Measurements from ENCODE around the gene ICE1. TPM values are rescaled to one million over a fixed set of nuclear protein-coding genes. Genes with fewer than 3 reads are reported as not detected.

Gene ICE1
- polyA plus RNA-seq, 1 donor (not counting 4 experiments of a cell fraction or from before 2014, with no cell fraction given), result 18.4 TPM

- H3K36me3 ChIP-seq (ENCODE audit: control insufficient read depth in 2 of 2, extremely low read depth in 1 of 2, insufficient read depth in 2 of 2, low read length in 2 of 2), result no peaks in the 10 kb centered on the region
- no peaks in the 10 kb centered on the region for H3K4me1 ChIP-seq (ENCODE audit: control insufficient read depth, extremely low read depth, insufficient read depth, low read length)
- no peaks in the 10 kb centered on the region for H3K79me2 ChIP-seq (ENCODE audit: control insufficient read depth, insufficient read depth, low read length)
- no peaks in the 10 kb centered on the region for H3K27me3 ChIP-seq (ENCODE audit: control insufficient read depth, extremely low read depth, insufficient read depth, low read length)
- TF ChIP-seq EZH2 (IDR thresholded peaks at IDR 0.05; ENCODE audit: low read length) (no peak), CTCF (optimal IDR thresholded peaks at IDR 0.05 in 1 of 3, IDR thresholded peaks at IDR 0.05 in 1 of 3, conservative IDR thresholded peaks at IDR 0.05 in 1 of 3; ENCODE audit: extremely low read depth in 1 of 3, insufficient read depth in 2 of 3, low read length in 3 of 3) (no peak)
- H2AFZ ChIP-seq (ENCODE audit: control insufficient read depth, low read length), result no peak overlapping the region
- H3K4me3 ChIP-seq (ENCODE audit: control insufficient read depth in 2 of 3, extremely low read depth in 1 of 3, insufficient read depth in 2 of 3, low read depth in 1 of 3, low read length in 3 of 3), result no peak overlapping the region
- no peak for FAIRE-seq
- no peaks in the 10 kb centered on the region for H3K9me3 ChIP-seq (ENCODE audit: control insufficient read depth, low read depth, low read length)
- DNase-seq (ENCODE audit: low read depth, low spot score), result no peak
- H4K20me1 ChIP-seq (ENCODE audit: control insufficient read depth, extremely low read depth, insufficient read depth, low read length), result no peaks in the 10 kb centered on the region
- H3K9me1 ChIP-seq (ENCODE audit: control insufficient read depth, extremely low read depth, insufficient read depth, low read length), result no peaks in the 10 kb centered on the region
- dilution Hi-C loops (cut with MboI; ENCODE audit: extremely low pct_ligation_motif_present, low sequenced_read_pairs), result no loop called here
- H3K9ac ChIP-seq (ENCODE audit: control insufficient read depth, extremely low read depth, insufficient read depth, low read length), result no peak overlapping the region
- H3K27ac ChIP-seq (ENCODE audit: control insufficient read depth, insufficient read depth, low read length), result no peak overlapping the region
- no peak overlapping the region for H3K4me2 ChIP-seq (ENCODE audit: control insufficient read depth, extremely low read depth, insufficient read depth, low read depth, low read length)
Observed at GRCh38 chr5:5505815-5506214, 83.3 kb downstream of the ICE1 start.

- no peak overlapping the region for H3K4me3 ChIP-seq (ENCODE audit: control insufficient read depth in 2 of 3, extremely low read depth in 1 of 3, insufficient read depth in 2 of 3, low read depth in 1 of 3, low read length in 3 of 3)
- TF ChIP-seq EZH2 (IDR thresholded peaks at IDR 0.05; ENCODE audit: low read length), result no peak
- TF ChIP-seq CTCF (optimal IDR thresholded peaks at IDR 0.05 in 1 of 3, IDR thresholded peaks at IDR 0.05 in 1 of 3, conservative IDR thresholded peaks at IDR 0.05 in 1 of 3; ENCODE audit: extremely low read depth in 1 of 3, insufficient read depth in 2 of 3, low read length in 3 of 3), result no peak
- H3K4me2 ChIP-seq (ENCODE audit: control insufficient read depth, extremely low read depth, insufficient read depth, low read depth, low read length), result no peak overlapping the region
- no peaks in the 10 kb centered on the region for H3K9me3 ChIP-seq (ENCODE audit: control insufficient read depth, low read depth, low read length)
- H3K4me1 ChIP-seq (ENCODE audit: control insufficient read depth, extremely low read depth, insufficient read depth, low read length), result no peaks in the 10 kb centered on the region
- FAIRE-seq (no peak), DNase-seq (ENCODE audit: low read depth, low spot score) (no peak)
- H3K27ac ChIP-seq (ENCODE audit: control insufficient read depth, insufficient read depth, low read length), result no peak overlapping the region
- H3K9me1 ChIP-seq (ENCODE audit: control insufficient read depth, extremely low read depth, insufficient read depth, low read length), result no peaks in the 10 kb centered on the region
- no peaks in the 10 kb centered on the region for H3K36me3 ChIP-seq (ENCODE audit: control insufficient read depth in 2 of 2, extremely low read depth in 1 of 2, insufficient read depth in 2 of 2, low read length in 2 of 2)
- H3K79me2 ChIP-seq (ENCODE audit: control insufficient read depth, insufficient read depth, low read length), result no peaks in the 10 kb centered on the region
- H2AFZ ChIP-seq (ENCODE audit: control insufficient read depth, low read length), result no peak overlapping the region
- H4K20me1 ChIP-seq (ENCODE audit: control insufficient read depth, extremely low read depth, insufficient read depth, low read length), result no peaks in the 10 kb centered on the region
- dilution Hi-C loops (cut with MboI; ENCODE audit: extremely low pct_ligation_motif_present, low sequenced_read_pairs), result no loop called here
- H3K9ac ChIP-seq (ENCODE audit: control insufficient read depth, extremely low read depth, insufficient read depth, low read length), result no peak overlapping the region
- no peaks in the 10 kb centered on the region for H3K27me3 ChIP-seq (ENCODE audit: control insufficient read depth, extremely low read depth, insufficient read depth, low read length)
Observed at GRCh38 chr5:5508391-5508790, 85.9 kb downstream of the ICE1 start.
